HepG2 (cell line): ENCODE results near the gene CHCHD5. TPM values are rescaled to one million over a fixed set of nuclear protein-coding genes. Genes with fewer than 3 reads are reported as not detected.

Source experiments
- ATF7 ChIP-seq, 2 experiments: fragments of 450-650 bp in 1 of 2; sonication (generic) in 1 of 2; formaldehyde crosslinking in 1 of 2; IDR thresholded peaks; 2 replicates each; pipeline versions ENCODE4 v1.4.0 to v1.6.1; 2016 to 2020; ENCODE audit warnings: antibody characterized with exemption in 1 of 2, mild to moderate bottlenecking in 1 of 2, missing genetic modification reagents in 1 of 2
- CBFB ChIP-seq: sonication (generic); formaldehyde crosslinking; IDR thresholded peaks from 2 replicates; pipeline ENCODE4 v1.4.0; 2020; ENCODE audit warnings: missing genetic modification reagents
- MAX ChIP-seq: IDR thresholded peaks from 2 replicates; pipeline ENCODE4 v1.6.1; 2012; ENCODE audit warnings: inconsistent platforms
- PBX2 ChIP-seq: IDR thresholded peaks from 2 replicates; pipeline ENCODE4 v1.6.1; 2016; ENCODE audit warnings: control low read depth
- RBM22 ChIP-seq: fragments of 200-400 bp; formaldehyde crosslinking; optimal IDR thresholded peaks from 2 replicates; pipeline ENCODE3; 2017; ENCODE audit warnings: mild to moderate bottlenecking, low read length, moderate library complexity
- SP4 ChIP-seq: sonication (generic); formaldehyde crosslinking; IDR thresholded peaks from 2 replicates; pipeline ENCODE4 v1.8.1; 2023; ENCODE audit warnings: mild to moderate bottlenecking, missing genetic modification reagents
- SRSF1 ChIP-seq: fragments of 200-400 bp; formaldehyde crosslinking; optimal IDR thresholded peaks from 2 replicates; pipeline ENCODE3; 2017; ENCODE audit warnings: mild to moderate bottlenecking, low read depth, low read length, moderate library complexity
- TEAD3 ChIP-seq: optimal IDR thresholded peaks from 2 replicates; pipeline ENCODE3; 2016; ENCODE audit warnings: borderline replicate concordance
- UBTF ChIP-seq: sonication (generic); formaldehyde crosslinking; IDR thresholded peaks from 2 replicates; pipeline ENCODE4 v1.4.0; 2020; ENCODE audit warnings: mild to moderate bottlenecking, missing genetic modification reagents
- ZBTB10 ChIP-seq: sonication (generic); formaldehyde crosslinking; IDR thresholded peaks from 2 replicates; pipeline ENCODE4 v1.4.0; 2020; ENCODE audit warnings: missing genetic modification reagents, borderline replicate concordance
- ZNF282 ChIP-seq: fragments of 450-650 bp; IDR thresholded peaks from 2 replicates; pipeline ENCODE4 v1.6.1; 2018; ENCODE audit not compliant: partially characterized antibody
- ZNF407 ChIP-seq: sonication (generic); formaldehyde crosslinking; IDR thresholded peaks from one replicate; pipeline ENCODE4 v1.5.1; 2020; ENCODE audit warnings: mild to moderate bottlenecking, missing genetic modification reagents; ENCODE audit errors: not compliant biosample characterization
- ZNF776 ChIP-seq: sonication (generic); formaldehyde crosslinking; IDR thresholded peaks from 2 replicates; pipeline ENCODE4 v1.4.0; 2020; ENCODE audit warnings: mild to moderate bottlenecking, missing genetic modification reagents
- polyA plus RNA-seq, 8 experiments: library from polyadenylated mRNA; depleted of rRNA in 3 of 8; stranded (reverse) in 7 of 8; unstranded in 1 of 8; fragments of >200 nt; fragmentation: Illumina TruSeq in 4 of 8; extraction: Trizol in 4 of 8; gene quantifications; 2 replicates each; pipeline versions ENCODE4 v1.2.1 to v1.2.3, GENCODE V29; 2011 to 2016; ENCODE audit warnings: low read depth in 4 of 8, missing spikeins in 1 of 8, mixed read lengths in 1 of 8; ENCODE audit not compliant: insufficient read depth in 1 of 8
- total RNA-seq, 5 experiments: library from RNA; depleted of rRNA; stranded (reverse); fragments of >200 nt; fragmentation: Illumina TruSeq; extraction: Trizol; gene quantifications; 2 replicates each; pipeline ENCODE4 v1.2.3, GENCODE V29; 2016; ENCODE audit warnings: low read depth in 1 of 5

Gene CHCHD5
- total and polyA plus RNA-seq, 2 of the 13 experiments (the other 11 are each of a cell fraction or from before 2014, with no cell fraction given) = 19.0 to 23.9 TPM

GRCh38 chr2:112584134-112584890, at the start of gene CHCHD5 (continued):
- TF ChIP-seq ZNF407 (CRISPR knock-in tag) (peak; percentile 57), MAX (peak; percentile 78), ZNF776 (CRISPR knock-in tag) (peak; percentile 69), RBM22 (peak; percentile 90), ZBTB10 (CRISPR knock-in tag) (0 out of 2 replicates have a peak, but pooled peaks have one; percentile 12), ZNF282 (no peak), SP4 (CRISPR knock-in tag) (peak; percentile 89), TEAD3 (CRISPR knock-in tag) (peak; percentile 9), PBX2 (0 out of 2 replicates have a peak, but pooled peaks have one; percentile 11), UBTF (peak; percentile 79), SRSF1 (peak; percentile 84), ATF7 (IDR thresholded peaks at IDR 0.05) (no peak), ATF7 (CRISPR knock-in tag; IDR thresholded peaks at IDR 0.05) (peak; percentile 69; the same call in 1 of the 2 replicates), CBFB (CRISPR knock-in tag) (peak; percentile 81)
